Fibroblast of skin of left biceps (primary cell): ENCODE results near the gene MBP.
"Not testable (repeated sequence)": the region's sequence is repeated elsewhere in the genome, so short reads cannot be mapped to it uniquely, and the experiment has no call there.

Experiments used
- DNase-seq, 2 experiments: peaks; one replicate each; pipeline ENCODE4 v3.0.0-alpha.2; 2013; ENCODE audit warnings: low read depth in 2 of 2

Gene MBP

DNA sequence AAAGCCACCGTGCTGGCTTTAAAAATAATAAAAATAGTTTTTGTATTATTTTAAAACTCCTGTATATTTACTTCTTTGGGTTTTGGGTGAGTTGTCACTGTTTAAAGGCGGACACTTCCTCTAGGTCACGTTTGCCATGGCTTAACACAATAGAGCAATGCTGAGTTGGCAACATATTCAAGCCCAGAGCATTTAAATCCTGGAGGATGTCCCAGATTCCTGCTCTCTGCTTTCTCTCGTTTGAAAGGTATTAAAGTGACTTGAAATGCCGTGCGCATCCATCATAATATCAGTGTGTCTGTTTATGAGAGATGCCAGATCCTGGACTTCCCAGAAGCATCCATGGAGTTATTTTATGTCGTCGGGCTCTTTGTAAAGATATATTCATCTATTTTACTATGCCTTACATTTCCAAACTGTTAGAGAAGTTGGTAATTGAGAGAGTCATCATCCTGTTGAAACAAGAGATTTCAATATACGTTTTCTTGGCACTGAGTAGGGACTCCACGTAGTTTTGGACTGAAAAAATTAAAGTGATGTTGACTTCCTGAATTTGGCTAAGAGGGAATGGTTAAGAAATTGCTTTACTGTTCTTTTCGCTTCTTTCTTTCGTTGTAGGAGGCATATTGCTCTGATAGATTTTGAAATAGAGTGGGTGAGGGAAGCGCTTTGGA, 159.6 kb downstream of the MBP start:
- no peak for DNase-seq

DNA sequence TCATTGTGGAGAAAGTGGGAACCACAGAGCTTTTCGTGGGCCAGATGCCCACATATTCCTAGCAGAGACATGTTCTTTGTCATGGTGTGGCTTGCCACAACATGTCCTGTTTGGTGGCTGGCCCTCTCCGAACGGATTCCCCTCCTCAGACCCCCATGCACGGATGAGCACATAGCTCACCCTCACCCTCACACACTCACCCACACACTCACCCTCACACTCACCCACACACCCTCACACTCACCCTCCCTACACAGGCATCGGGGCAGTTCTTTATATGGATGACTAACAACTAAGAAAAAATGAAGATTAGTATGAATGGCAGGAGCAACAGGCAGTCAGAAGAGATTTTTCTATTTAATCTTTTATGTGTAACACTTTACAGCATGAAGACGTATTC, 160.3 kb downstream of the MBP start:
- no peak for DNase-seq

- DNase-seq = no peak
These were observed 161.6 kb downstream of the MBP start for GRCh38 chr18:76970770-76971559.

DNA sequence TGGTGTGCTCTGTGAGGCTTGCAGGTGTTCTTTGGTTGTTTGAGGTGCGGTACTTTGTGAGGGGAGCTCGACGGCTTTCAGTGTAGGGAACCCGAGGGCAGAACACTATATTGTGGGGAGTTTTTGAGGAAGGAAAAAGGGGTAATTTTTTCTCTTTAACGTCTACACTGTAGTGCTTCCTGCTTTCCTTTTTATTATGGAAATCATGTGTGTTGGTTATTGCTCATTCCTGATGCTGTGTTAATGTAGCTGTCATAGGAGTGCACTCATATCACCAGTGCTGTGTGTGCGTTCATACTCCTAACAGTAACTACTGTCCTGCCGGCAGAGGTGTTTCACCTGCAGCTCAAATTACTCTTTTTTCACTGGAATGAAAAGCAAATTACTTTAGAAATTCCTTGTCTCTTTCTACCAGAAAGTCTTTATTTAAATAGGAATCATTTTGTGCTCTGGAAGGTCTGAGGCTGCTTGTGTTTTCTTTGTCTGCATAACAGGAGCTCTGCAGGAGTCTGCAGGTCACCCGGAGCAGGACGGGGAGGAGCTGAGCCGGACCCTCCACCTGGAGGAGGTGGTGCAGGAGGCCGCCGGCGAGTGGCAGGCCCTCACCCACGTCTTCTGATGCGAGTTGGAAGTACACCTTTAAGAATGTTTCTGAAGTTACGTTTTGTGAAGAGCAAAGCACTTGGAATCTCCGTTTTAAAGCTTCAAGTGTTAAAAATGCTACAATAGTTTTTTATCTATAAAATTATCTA, 164.7 kb downstream of the MBP start:
- DNase-seq = no peak

GRCh38 chr18:76967299-76967698, 165.3 kb downstream of the MBP start:
- DNase-seq = not testable (repeated sequence)

- DNase-seq = not testable (repeated sequence)
These were observed 166.9 kb downstream of the MBP start for GRCh38 chr18:76965555-76966151.

GRCh38 chr18:76963936-76964335, 168.6 kb downstream of the MBP start:
- no peak for DNase-seq

- no peak for DNase-seq
These were observed 169.7 kb downstream of the MBP start for GRCh38 chr18:76962851-76963250.

DNA sequence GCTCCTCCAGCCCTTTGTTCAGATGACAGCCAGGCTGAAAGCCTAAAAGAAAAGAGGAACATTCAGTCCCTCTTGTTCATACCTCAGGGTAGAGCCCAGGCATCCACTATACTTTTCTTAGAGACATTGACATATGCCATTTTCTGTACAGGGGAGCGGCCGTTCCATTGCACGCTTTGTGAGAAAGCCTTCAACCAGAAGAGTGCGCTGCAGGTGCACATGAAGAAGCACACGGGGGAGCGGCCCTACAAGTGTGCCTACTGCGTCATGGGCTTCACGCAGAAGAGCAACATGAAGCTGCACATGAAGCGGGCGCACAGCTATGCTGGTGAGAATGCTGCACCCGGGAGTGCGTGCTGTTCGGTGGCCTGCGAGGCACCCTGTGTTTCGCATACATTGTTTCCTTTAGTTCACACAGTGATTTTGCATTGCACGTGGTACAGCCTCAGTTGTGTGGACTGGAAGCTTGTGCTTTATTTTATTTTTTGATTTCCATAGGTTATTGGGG, 172.0 kb downstream of the MBP start:
- no peak for DNase-seq

- no peak for DNase-seq
These were observed 173.0 kb downstream of the MBP start for GRCh38 chr18:76959605-76960004.

DNA sequence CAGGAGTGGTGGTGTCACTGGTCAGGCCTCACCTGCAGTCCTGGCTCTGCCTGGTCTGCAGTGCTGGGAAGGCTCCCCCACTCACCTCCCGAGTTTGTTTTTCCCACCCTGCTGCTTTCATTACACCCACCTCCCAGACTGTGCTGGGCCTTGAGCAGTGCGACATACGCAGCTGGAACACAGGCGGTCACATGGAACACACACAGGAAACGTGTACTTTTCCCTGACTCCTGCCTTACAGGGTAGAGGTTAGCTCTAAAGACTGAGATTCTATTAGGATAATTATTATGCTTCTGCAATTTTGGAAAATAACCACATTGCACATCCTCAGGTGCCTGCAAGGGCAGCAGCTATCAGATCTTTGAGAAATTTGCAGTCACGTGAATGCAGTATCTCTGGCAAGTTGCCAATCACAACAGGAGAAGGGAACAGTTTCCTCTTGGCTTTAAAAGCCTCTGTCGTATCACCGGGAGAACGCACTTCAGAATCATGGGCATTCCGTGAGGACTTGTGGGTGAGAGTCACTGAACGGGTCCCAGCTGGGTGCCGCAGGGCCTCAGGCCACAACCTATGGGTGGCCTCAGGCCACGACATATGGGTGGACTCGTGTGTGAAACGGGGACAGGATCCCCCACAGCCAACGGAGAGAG, 173.8 kb downstream of the MBP start:
- no peak for DNase-seq

DNA sequence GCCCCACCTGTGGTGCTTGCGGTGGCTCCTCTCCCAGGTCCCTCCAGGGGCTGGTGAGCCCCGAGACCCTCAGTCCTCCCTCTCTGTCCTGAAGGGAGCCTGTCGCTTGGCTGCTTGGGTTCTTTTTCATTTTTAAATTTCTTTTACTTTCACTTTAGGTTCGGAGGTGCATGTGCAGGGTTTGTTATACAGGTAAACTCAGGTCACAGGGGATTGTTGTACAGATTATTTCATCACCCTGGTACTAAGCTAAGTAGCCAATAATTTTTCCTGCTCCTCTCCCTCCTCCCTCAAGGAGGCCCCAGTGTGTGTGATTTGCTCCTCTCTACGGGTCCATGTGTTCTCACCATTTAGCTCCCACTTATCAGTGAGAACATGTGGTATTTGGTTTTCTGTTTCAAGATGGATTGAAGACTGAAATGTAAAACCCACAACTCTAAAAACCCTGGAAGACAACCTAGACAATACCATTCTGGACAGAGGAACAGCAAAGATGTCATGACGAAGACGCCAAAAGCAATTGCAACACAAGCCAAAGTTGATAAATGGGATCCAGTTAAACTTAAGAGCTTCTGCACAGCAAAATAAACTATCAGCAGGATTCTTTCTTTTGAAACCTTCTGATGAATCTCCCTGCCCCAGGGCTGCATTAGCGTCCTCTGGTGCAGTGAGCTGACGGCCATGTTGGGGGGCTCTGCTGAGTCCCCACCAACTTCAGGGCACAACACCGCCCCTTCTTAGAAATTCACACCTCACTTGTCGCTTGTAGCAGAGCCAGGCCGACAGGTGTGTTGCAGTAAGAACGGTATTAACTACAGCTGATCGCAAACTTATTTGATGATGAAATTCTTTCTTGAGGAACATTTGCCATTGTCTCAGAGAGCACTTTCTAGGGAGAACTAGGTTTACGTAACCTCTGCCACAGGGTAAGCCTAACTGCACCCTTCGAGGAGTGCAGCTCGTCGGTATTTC, 174.9 kb downstream of the MBP start:
- no peak for DNase-seq

GRCh38 chr18:76956648-76957047, 175.9 kb downstream of the MBP start:
- no peak for DNase-seq

DNA sequence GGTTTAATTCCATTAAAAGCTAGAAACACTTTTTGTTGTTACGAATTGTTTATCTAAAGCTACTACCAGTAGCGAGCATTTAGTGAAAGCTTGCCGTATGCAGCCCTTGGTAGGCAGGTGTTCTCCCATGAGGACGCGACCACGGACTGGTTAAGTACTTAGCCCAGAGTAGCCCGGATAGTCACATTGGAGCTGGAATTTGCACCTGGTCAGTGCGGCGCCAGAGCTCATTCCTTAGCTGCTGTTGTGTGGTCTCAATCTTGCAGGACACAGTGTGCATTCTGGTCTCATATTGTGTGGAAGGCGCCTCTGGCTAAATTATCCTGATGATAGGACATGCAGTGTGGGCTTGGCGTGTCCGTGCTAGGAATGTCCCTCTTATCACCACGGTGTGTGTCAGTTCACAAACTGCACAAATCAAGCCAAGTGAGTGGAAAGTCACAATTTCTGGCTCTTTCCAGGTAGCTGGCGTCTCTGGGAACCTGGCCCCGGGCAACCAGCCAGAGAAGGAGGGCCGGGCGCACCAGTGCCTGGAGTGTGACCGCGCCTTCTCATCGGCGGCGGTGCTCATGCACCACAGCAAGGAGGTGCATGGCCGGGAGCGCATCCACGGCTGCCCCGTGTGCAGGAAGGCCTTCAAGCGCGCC, 176.9 kb downstream of the MBP start:
- no peak for DNase-seq

DNA sequence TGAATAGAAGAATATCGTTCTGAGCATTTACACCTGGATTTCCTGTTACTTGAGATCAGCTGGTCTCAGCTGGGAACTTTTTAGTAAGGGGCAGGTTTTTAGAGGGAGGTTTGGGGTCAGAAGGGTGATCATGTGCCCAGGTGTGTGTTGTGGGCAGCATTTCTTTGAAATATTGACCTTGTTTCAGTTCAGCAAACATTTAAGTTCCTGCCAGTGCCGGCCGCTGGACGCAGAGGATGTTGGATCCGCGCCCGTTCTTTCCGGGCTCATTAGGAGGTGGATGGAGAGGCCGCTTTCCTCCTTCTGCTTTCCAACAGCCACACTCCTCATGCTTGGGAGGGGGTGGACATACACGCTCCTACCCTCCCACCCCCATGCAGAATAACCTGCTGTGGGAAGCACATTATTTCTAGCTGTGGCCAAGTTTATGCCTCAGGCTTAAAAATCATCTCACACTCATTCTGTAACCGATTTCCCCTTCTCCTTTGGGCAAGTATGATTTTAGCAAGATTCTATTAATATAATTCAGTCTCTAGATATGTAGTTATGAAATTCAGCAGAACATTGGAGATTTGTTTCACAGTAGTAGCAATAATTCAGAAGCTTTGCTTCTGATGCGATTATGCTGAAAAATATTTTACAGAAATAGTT, 178.9 kb downstream of the MBP start:
- no peak for DNase-seq

GRCh38 chr18:76953156-76953555, 179.4 kb downstream of the MBP start:
- DNase-seq = no peak

- DNase-seq = no peak
These were observed 179.8 kb downstream of the MBP start for GRCh38 chr18:76952747-76953146.

- no peak for DNase-seq
These were observed 180.9 kb downstream of the MBP start for GRCh38 chr18:76951456-76952247.
